Globus pallidus (tissue), 1 donor: Measurements from ENCODE around the gene IKZF1.

Experiments used
- DNase-seq: peaks from one replicate; pipeline ENCODE4 v3.0.0-alpha.2; 2015; ENCODE audit warnings: low spot score

Gene IKZF1

GRCh38 chr7:50412973-50413372 is 108.5 kb downstream of the IKZF1 start:
- no peak for DNase-seq

- DNase-seq: no peak
Measured at GRCh38 chr7:50413561-50413960, 109.0 kb downstream of the IKZF1 start.

GRCh38 chr7:50415844-50416364 is 111.4 kb downstream of the IKZF1 start:
- no peak for DNase-seq

GRCh38 chr7:50416527-50417182 is 112.1 kb downstream of the IKZF1 start:
- peak; percentile 38 for DNase-seq

GRCh38 chr7:50418086-50418515 is 113.6 kb downstream of the IKZF1 start:
- peak; percentile 58 for DNase-seq

- no peak for DNase-seq
Measured at GRCh38 chr7:50418526-50419290, 114.2 kb downstream of the IKZF1 start.

- DNase-seq: no peak
Measured at GRCh38 chr7:50421043-50421442, 116.5 kb downstream of the IKZF1 start.

- DNase-seq: no peak
Measured at GRCh38 chr7:50422858-50423257, 118.3 kb downstream of the IKZF1 start.

GRCh38 chr7:50423860-50424259 is 119.3 kb downstream of the IKZF1 start:
- no peak for DNase-seq

- no peak for DNase-seq
Measured at GRCh38 chr7:50425318-50425717, 120.8 kb downstream of the IKZF1 start.

GRCh38 chr7:50426280-50427045 is 121.9 kb downstream of the IKZF1 start:
- no peak for DNase-seq

- DNase-seq: no peak
Measured at GRCh38 chr7:50427518-50427917, 123.0 kb downstream of the IKZF1 start.

- no peak for DNase-seq
Measured at GRCh38 chr7:50428911-50429310, 124.4 kb downstream of the IKZF1 start.

GRCh38 chr7:50431316-50431715 is 126.8 kb downstream of the IKZF1 start:
- no peak for DNase-seq

GRCh38 chr7:50431722-50432305 is 127.3 kb downstream of the IKZF1 start:
- no peak for DNase-seq

GRCh38 chr7:50436133-50436806 is 131.8 kb downstream of the IKZF1 start:
- DNase-seq: no peak

GRCh38 chr7:50446542-50446960 is 142.0 kb downstream of the IKZF1 start:
- DNase-seq: no peak

GRCh38 chr7:50448823-50449222 is 144.3 kb downstream of the IKZF1 start:
- no peak for DNase-seq

- DNase-seq: no peak
Measured at GRCh38 chr7:50449501-50449880, 145.0 kb downstream of the IKZF1 start.

GRCh38 chr7:50449881-50450589 is 145.5 kb downstream of the IKZF1 start, which contains the start of gene FIGNL1:
Gene FIGNL1, minus strand, starts transcription at chr7:50450350. Its CDS starts 3,063 bp downstream, at chr7:50447287.
- DNase-seq: peak; percentile 69

- DNase-seq: no peak
Measured at GRCh38 chr7:50450590-50451032, 146.1 kb downstream of the IKZF1 start.
